ENCODE measurements around the gene CLEC4G.
"Not testable (repeated sequence)": the region's sequence is repeated elsewhere in the genome, so short reads cannot be mapped to it uniquely, and the experiment has no call there.

The CLEC4G gene

GRCh38 chr19:7732045-7732444 is at the start of gene CLEC4G:
CLEC4G (minus strand) TSS chr19:7732110; CDS start chr19:7732102, 8 bp downstream.
- DNase-seq: no peak

- no peak for DNase-seq
These were observed 49.2 kb upstream of the CLEC4G start for GRCh38 chr19:7781157-7781556.

GRCh38 chr19:7779631-7780486 is 47.9 kb upstream of the CLEC4G start:
- DNase-seq: no peak

- no peak for DNase-seq
These were observed 46.2 kb upstream of the CLEC4G start for GRCh38 chr19:7778081-7778480.

- no peak for DNase-seq
These were observed 43.9 kb upstream of the CLEC4G start for GRCh38 chr19:7775761-7776160.

- no peak for DNase-seq
These were observed 41.9 kb upstream of the CLEC4G start for GRCh38 chr19:7773841-7774240.

GRCh38 chr19:7772752-7773291 is 40.9 kb upstream of the CLEC4G start:
- DNase-seq: no peak

- no peak for DNase-seq
These were observed 39.2 kb upstream of the CLEC4G start for GRCh38 chr19:7771072-7771471.

- no peak for DNase-seq
These were observed 37.3 kb upstream of the CLEC4G start for GRCh38 chr19:7769171-7769570.

GRCh38 chr19:7767487-7767886 is 35.6 kb upstream of the CLEC4G start:
- DNase-seq: no peak

- no peak for DNase-seq
These were observed 34.6 kb upstream of the CLEC4G start for GRCh38 chr19:7766535-7766934.

- DNase-seq: not testable (repeated sequence)
These were observed 33.1 kb upstream of the CLEC4G start for GRCh38 chr19:7765043-7765442.

- DNase-seq: not testable (repeated sequence)
These were observed 32.2 kb upstream of the CLEC4G start for GRCh38 chr19:7764157-7764556.

- DNase-seq: no peak
These were observed 31.8 kb upstream of the CLEC4G start for GRCh38 chr19:7763696-7764095.

- no peak for DNase-seq
These were observed 30.9 kb upstream of the CLEC4G start, which contains the start of gene CLEC4M for GRCh38 chr19:7762719-7763293. CLEC4M (plus strand) TSS chr19:7763243; CDS start chr19:7763267, 24 bp downstream.

GRCh38 chr19:7759156-7759555 is 27.2 kb upstream of the CLEC4G start:
- DNase-seq: no peak

GRCh38 chr19:7757358-7757757 is 25.4 kb upstream of the CLEC4G start:
- no peak for DNase-seq

- DNase-seq: no peak
These were observed 24.3 kb upstream of the CLEC4G start for GRCh38 chr19:7756258-7756657.

- no peak for DNase-seq
These were observed 19.4 kb upstream of the CLEC4G start for GRCh38 chr19:7751157-7751783.

GRCh38 chr19:7748756-7749155 is 16.8 kb upstream of the CLEC4G start:
- no peak for DNase-seq

GRCh38 chr19:7748171-7748570 is 16.3 kb upstream of the CLEC4G start:
- DNase-seq: no peak

- no peak for DNase-seq
These were observed 15.3 kb upstream of the CLEC4G start, which contains the start of gene CD209 for GRCh38 chr19:7746903-7747884. CD209 (minus strand) TSS chr19:7747534; CDS start chr19:7747511, 23 bp downstream.

All from femur (tissue), 1 donor.